Thoracic aorta (tissue), 2 donors: ENCODE results near the gene TACC3. TPM values are rescaled to one million over a fixed set of nuclear protein-coding genes. Genes with fewer than 3 reads are reported as not detected.

ENCODE experiments used
- ATAC-seq: fragments of 150-250 bp; one replicate; pipeline ENCODE4 v1.8.0; 2017; ENCODE audit warnings: low read depth; ENCODE audit not compliant: insufficient number of reproducible peaks, low FRiP score
- DNase-seq: peaks from one replicate; pipeline ENCODE4 v3.0.0-alpha.2; 2020; ENCODE audit warnings: low spot score
- H3K27ac ChIP-seq, 2 donors: fragments of 200-600 bp; sonication (generic); 1 replicate in 1 of 2; 2 replicates in 1 of 2; pipeline ENCODE4 v1.5.1; 2016; ENCODE audit warnings: mild to moderate bottlenecking in 2 of 2, moderate library complexity in 2 of 2
- H3K27me3 ChIP-seq: fragments of 200-600 bp; sonication (generic); replicated peaks from 2 replicates; pipeline ENCODE4 v1.6.0; 2016; ENCODE audit warnings: mild to moderate bottlenecking; ENCODE audit not compliant: insufficient read depth
- H3K36me3 ChIP-seq: fragments of 200-600 bp; sonication (generic); one replicate; pipeline ENCODE4 v1.5.1; 2016
- H3K4me1 ChIP-seq, 2 donors: fragments of 200-600 bp; sonication (generic); 1 replicate in 1 of 2; 2 replicates in 1 of 2; pipeline versions ENCODE4 v1.5.1 to v1.6.0; 2016; ENCODE audit warnings: low read depth in 2 of 2, mild to moderate bottlenecking in 1 of 2; ENCODE audit not compliant: control insufficient read depth in 1 of 2
- H3K4me3 ChIP-seq: fragments of 200-600 bp; sonication (generic); 2 replicates; pipeline ENCODE4 v1.5.1; 2016; ENCODE audit warnings: mild to moderate bottlenecking
- H3K9me3 ChIP-seq: fragments of 200-600 bp; sonication (generic); 2 replicates; pipeline ENCODE4 v1.5.1; 2016
- CTCF ChIP-seq: fragments of 200-600 bp; sonication (generic); IDR thresholded peaks from one replicate; pipeline ENCODE4 v1.5.1; 2019; ENCODE audit warnings: antibody characterized with exemption
- total RNA-seq, 2 donors: library from RNA; depleted of rRNA; stranded (reverse); fragments of >200 nt; gene quantifications; one replicate each; pipeline versions ENCODE4 v1.1.0 to v1.2.3, GENCODE V29; 2016

Gene TACC3
- total RNA-seq, 2 donors from 2014 or later, result 6.2 to 24.5 TPM

- no peak for ATAC-seq
- Histone ChIP-seq H3K27me3 (no peaks in the 10 kb centered on the region), H3K4me3 (no peak overlapping the region), H3K4me1 (no peaks in the 10 kb centered on the region), H3K9me3 (no peaks in the 10 kb centered on the region), H3K27ac (no peak overlapping the region), H3K36me3 (no peaks in the 10 kb centered on the region)
- no peak for DNase-seq
- no peak for TF ChIP-seq CTCF
Observed at GRCh38 chr4:1777822-1778641, 56.7 kb downstream of the TACC3 start.

GRCh38 chr4:1778642-1779392, 57.5 kb downstream of the TACC3 start:
- TF ChIP-seq CTCF, result no peak
- Histone ChIP-seq H3K27me3 (no peaks in the 10 kb centered on the region), H3K4me3 (no peak overlapping the region), H3K36me3 (no peaks in the 10 kb centered on the region), H3K4me1 (no peaks in the 10 kb centered on the region), H3K9me3 (no peaks in the 10 kb centered on the region), H3K27ac (no peak overlapping the region)
- DNase-seq (no peak), ATAC-seq (no peak)

GRCh38 chr4:1779588-1780382, 58.5 kb downstream of the TACC3 start:
- Histone ChIP-seq H3K4me3 (no peak overlapping the region), H3K4me1 (no peaks in the 10 kb centered on the region), H3K36me3 (no peaks in the 10 kb centered on the region), H3K27ac (no peak overlapping the region), H3K27me3 (no peaks in the 10 kb centered on the region), H3K9me3 (no peaks in the 10 kb centered on the region)
- ATAC-seq (no peak), DNase-seq (no peak)
- TF ChIP-seq CTCF, result no peak

GRCh38 chr4:1780435-1780834, 59.1 kb downstream of the TACC3 start:
- H3K4me3 ChIP-seq, result no peak overlapping the region
- H3K27ac ChIP-seq, result no peak overlapping the region
- no peaks in the 10 kb centered on the region for H3K9me3 ChIP-seq
- no peaks in the 10 kb centered on the region for H3K27me3 ChIP-seq
- no peak for TF ChIP-seq CTCF
- no peaks in the 10 kb centered on the region for H3K36me3 ChIP-seq
- no peak for DNase-seq
- H3K4me1 ChIP-seq, result no peaks in the 10 kb centered on the region
- no peak for ATAC-seq

- no peaks in the 10 kb centered on the region for H3K9me3 ChIP-seq
- DNase-seq, result no peak
- H3K4me1 ChIP-seq, result no peaks in the 10 kb centered on the region
- no peak overlapping the region for H3K27ac ChIP-seq
- no peak for TF ChIP-seq CTCF
- no peak overlapping the region for H3K4me3 ChIP-seq
- no peaks in the 10 kb centered on the region for H3K36me3 ChIP-seq
- ATAC-seq, result no peak
- H3K27me3 ChIP-seq, result no peaks in the 10 kb centered on the region
Observed at GRCh38 chr4:1783015-1783414, 61.7 kb downstream of the TACC3 start.
